GM21723 (cell line): ENCODE measurements around the gene NPBWR2.

Source experiments
- ATAC-seq: cut with Tn5 transposase; IDR thresholded peaks from one replicate; pipeline ENCODE4 v1.9.1; 2021; ENCODE audit warnings: mild to moderate bottlenecking, moderate library complexity; ENCODE audit not compliant: unreplicated experiment

Gene NPBWR2

GRCh38 chr20:64105846-64106434 lies 1.4 kb downstream of the NPBWR2 start:
- no peak for ATAC-seq

GRCh38 chr20:64104667-64105451 lies 2.5 kb downstream of the NPBWR2 start:
- no peak for ATAC-seq

- ATAC-seq, result no peak
These were observed 3.3 kb downstream of the NPBWR2 start for GRCh38 chr20:64103871-64104666.

- ATAC-seq, result no peak
These were observed 4.6 kb downstream of the NPBWR2 start for GRCh38 chr20:64102647-64103354.

- no peak for ATAC-seq
These were observed 5.4 kb downstream of the NPBWR2 start for GRCh38 chr20:64101731-64102621.

- ATAC-seq, result no peak
These were observed 6.2 kb downstream of the NPBWR2 start for GRCh38 chr20:64100946-64101688.

- ATAC-seq, result no peak
These were observed 6.8 kb downstream of the NPBWR2 start for GRCh38 chr20:64100566-64100888.

- no peak for ATAC-seq
These were observed 7.3 kb downstream of the NPBWR2 start for GRCh38 chr20:64099880-64100565.

- no peak for ATAC-seq
These were observed 8.1 kb downstream of the NPBWR2 start for GRCh38 chr20:64099086-64099786.

GRCh38 chr20:64098471-64099013 lies 8.8 kb downstream of the NPBWR2 start:
- ATAC-seq, result no peak

- no peak for ATAC-seq
These were observed 10.8 kb downstream of the NPBWR2 start for GRCh38 chr20:64096535-64096934.

GRCh38 chr20:64095927-64096326 lies 11.4 kb downstream of the NPBWR2 start:
- no peak for ATAC-seq

GRCh38 chr20:64095455-64095854 lies 11.9 kb downstream of the NPBWR2 start:
- ATAC-seq, result no peak

- ATAC-seq, result no peak
These were observed 14.3 kb downstream of the NPBWR2 start for GRCh38 chr20:64093013-64093503.

GRCh38 chr20:64092258-64093012 lies 14.9 kb downstream of the NPBWR2 start:
- no peak for ATAC-seq

GRCh38 chr20:64091770-64092169 lies 15.6 kb downstream of the NPBWR2 start:
- ATAC-seq, result no peak

- ATAC-seq, result no peak
These were observed 16.0 kb downstream of the NPBWR2 start for GRCh38 chr20:64091340-64091739.
